Testis (tissue), 3 donors: Measurements from ENCODE around the gene SCFD2. TPM values are rescaled to one million over a fixed set of nuclear protein-coding genes. Genes with fewer than 3 reads are reported as not detected.
"Not testable (repeated sequence)": the region's sequence is repeated elsewhere in the genome, so short reads cannot be mapped to it uniquely, and the experiment has no call there.

ENCODE experiments used
- DNase-seq: peaks from one replicate; pipeline ENCODE4 v3.0.0-alpha.2; 2019
- H3K27ac ChIP-seq, 2 donors: fragments of 200-600 bp; sonication (generic); one replicate each; pipeline ENCODE4 v1.5.1; 2019
- H3K27me3 ChIP-seq: fragments of 200-600 bp; sonication (generic); one replicate; pipeline ENCODE4 v1.5.1; 2019
- H3K36me3 ChIP-seq: fragments of 200-600 bp; sonication (generic); one replicate; pipeline ENCODE4 v1.5.1; 2017; ENCODE audit warnings: low read depth; ENCODE audit errors: missing control alignments
- H3K4me1 ChIP-seq: fragments of 200-600 bp; sonication (generic); one replicate; pipeline ENCODE4 v1.5.1; 2019
- H3K4me3 ChIP-seq, 2 donors: fragments of 200-600 bp; sonication (generic); one replicate each; pipeline ENCODE4 v1.5.1; 2017 to 2019
- H3K9me3 ChIP-seq: fragments of 200-600 bp; sonication (generic); one replicate; pipeline ENCODE4 v1.5.1; 2017
- POLR2A ChIP-seq: fragments of 450-650 bp; IDR thresholded peaks from one replicate; pipeline ENCODE4 v1.6.1; 2017; ENCODE audit warnings: antibody characterized with exemption, mild to moderate bottlenecking, moderate library complexity
- WGBS, 2 donors: methylation state at CpG; one replicate each; pipeline ENCODE4 v1.1.5; 2018; 5-methylcytosine and 5-hydroxymethylcytosine counted together
- intact Hi-C: fragments of 100-400 bp; cut with DNase I; formaldehyde crosslinking; loops from one replicate; pipeline ENCODE4 v1.15.1; 2023; ENCODE audit warnings: low total_unique reads
- polyA plus RNA-seq: library from polyadenylated mRNA; stranded (reverse); fragments of 350-450 nt; fragmentation: Illumina TruSeq; extraction: RNeasy Lipid Tissue Mini Kit (QIAGEN cat#74804); gene quantifications from one replicate; pipeline ENCODE4 v1.2.3, GENCODE V29; 2014; ENCODE audit warnings: low read depth, low replicate concordance; ENCODE audit not compliant: insufficient read depth
- total RNA-seq, 2 donors: library from RNA; depleted of rRNA; stranded (reverse); fragments of >200 nt; gene quantifications; one replicate each; pipeline ENCODE4 v1.2.3, GENCODE V29; 2016
- TF ChIP-seq, protein P1 (sequence below), 3 experiments: fragments of 450-650 bp in 2 of 3; fragments of 200-600 bp in 1 of 3; sonication (generic) in 1 of 3; IDR thresholded peaks; one replicate each; pipeline ENCODE4 v1.5.1; 2016 to 2019; ENCODE audit warnings: antibody characterized with exemption in 3 of 3, mild to moderate bottlenecking in 2 of 3, moderate library complexity in 1 of 3

SCFD2 gene
- total and polyA plus RNA-seq, 3 donors from 2014 or later: 6.0 to 24.5 (median 21.3) TPM

GRCh38 chr4:53059256-53059655 lies 306.6 kb downstream of the SCFD2 start:
- Histone ChIP-seq H3K36me3 (no peaks in the 10 kb centered on the region), H3K27ac (peak overlapping the region in 1 of 2 donors; percentile 32), H3K27me3 (no peaks in the 10 kb centered on the region), H3K4me1 (no peaks in the 10 kb centered on the region), H3K4me3 (no peak overlapping the region), H3K9me3 (no peaks in the 10 kb centered on the region)
- intact Hi-C loops: no loop called here
- 56 to 74% methylated on average over 4 of the region's 4 CpGs for WGBS, 2 donors
- no peak for TF ChIP-seq POLR2A
- TF ChIP-seq, protein P1, sequence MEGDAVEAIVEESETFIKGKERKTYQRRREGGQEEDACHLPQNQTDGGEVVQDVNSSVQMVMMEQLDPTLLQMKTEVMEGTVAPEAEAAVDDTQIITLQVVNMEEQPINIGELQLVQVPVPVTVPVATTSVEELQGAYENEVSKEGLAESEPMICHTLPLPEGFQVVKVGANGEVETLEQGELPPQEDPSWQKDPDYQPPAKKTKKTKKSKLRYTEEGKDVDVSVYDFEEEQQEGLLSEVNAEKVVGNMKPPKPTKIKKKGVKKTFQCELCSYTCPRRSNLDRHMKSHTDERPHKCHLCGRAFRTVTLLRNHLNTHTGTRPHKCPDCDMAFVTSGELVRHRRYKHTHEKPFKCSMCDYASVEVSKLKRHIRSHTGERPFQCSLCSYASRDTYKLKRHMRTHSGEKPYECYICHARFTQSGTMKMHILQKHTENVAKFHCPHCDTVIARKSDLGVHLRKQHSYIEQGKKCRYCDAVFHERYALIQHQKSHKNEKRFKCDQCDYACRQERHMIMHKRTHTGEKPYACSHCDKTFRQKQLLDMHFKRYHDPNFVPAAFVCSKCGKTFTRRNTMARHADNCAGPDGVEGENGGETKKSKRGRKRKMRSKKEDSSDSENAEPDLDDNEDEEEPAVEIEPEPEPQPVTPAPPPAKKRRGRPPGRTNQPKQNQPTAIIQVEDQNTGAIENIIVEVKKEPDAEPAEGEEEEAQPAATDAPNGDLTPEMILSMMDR (IDR thresholded peaks at IDR 0.05): no peak
- DNase-seq: no peak

GRCh38 chr4:53057679-53058078 lies 308.2 kb downstream of the SCFD2 start:
- Histone ChIP-seq H3K27me3 (no peaks in the 10 kb centered on the region), H3K36me3 (no peaks in the 10 kb centered on the region), H3K9me3 (no peaks in the 10 kb centered on the region), H3K4me1 (no peaks in the 10 kb centered on the region), H3K4me3 (no peak overlapping the region), H3K27ac (no peak overlapping the region)
- TF ChIP-seq, protein P1 (IDR thresholded peaks at IDR 0.05): no peak
- TF ChIP-seq POLR2A: no peak
- intact Hi-C loops: no loop called here
- WGBS, 2 donors: 92 to 93% methylated on average over 3 of the region's 3 CpGs
- no peak for DNase-seq

- H3K4me3 ChIP-seq, H3K4me1 ChIP-seq, intact Hi-C loops, H3K27me3 ChIP-seq, H3K27ac ChIP-seq, H3K36me3 ChIP-seq, DNase-seq, H3K9me3 ChIP-seq: not testable (repeated sequence)
- WGBS, 2 donors: 82 to 91% methylated on average over 2 of the region's 2 CpGs
Measured at GRCh38 chr4:53057108-53057507, 308.8 kb downstream of the SCFD2 start.

DNA sequence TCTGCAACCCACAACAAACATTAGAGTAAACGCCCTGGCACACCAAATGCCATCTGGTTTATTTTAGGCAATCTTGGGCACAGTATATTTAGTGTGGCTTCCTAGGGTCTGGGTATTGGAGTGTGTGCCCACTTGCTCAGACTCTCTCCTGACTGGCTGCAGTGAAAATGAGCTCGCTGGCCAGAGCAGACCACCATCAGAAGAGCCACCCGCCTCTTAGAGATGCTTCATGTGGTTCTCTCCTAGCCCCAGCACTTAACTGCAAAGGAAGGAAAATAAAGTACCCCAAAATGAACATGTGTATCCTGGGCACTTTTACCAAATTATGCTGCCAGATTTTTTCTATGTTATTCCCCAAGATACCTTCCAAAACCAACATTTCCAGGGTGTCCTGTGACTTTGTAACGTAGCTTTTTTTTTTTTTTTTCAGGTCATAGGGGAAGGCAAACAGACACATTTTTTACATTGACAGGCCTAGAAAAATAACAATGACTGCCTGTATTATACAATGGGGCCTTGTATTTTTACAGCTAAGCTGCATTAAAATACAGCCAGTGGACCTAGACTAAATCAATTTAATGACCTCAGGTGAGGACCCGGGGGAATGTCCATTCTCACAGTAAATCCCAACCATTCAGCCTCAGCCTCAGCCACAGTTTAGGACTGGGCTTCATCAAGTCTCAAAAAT lies 310.0 kb downstream of the SCFD2 start:
- no peaks in the 10 kb centered on the region for H3K4me1 ChIP-seq
- no peak overlapping the region for H3K4me3 ChIP-seq
- intact Hi-C loops: no loop called here
- H3K27ac ChIP-seq: peak overlapping the region in 1 of 2 donors; percentile 23
- no peaks in the 10 kb centered on the region for H3K27me3 ChIP-seq
- WGBS, 2 donors: 75 to 82% methylated on average over 5 of the region's 5 CpGs
- no peak for DNase-seq
- no peaks in the 10 kb centered on the region for H3K36me3 ChIP-seq
- H3K9me3 ChIP-seq: no peaks in the 10 kb centered on the region
- TF ChIP-seq, protein P1 (IDR thresholded peaks at IDR 0.05): no peak
- TF ChIP-seq POLR2A: no peak

DNA sequence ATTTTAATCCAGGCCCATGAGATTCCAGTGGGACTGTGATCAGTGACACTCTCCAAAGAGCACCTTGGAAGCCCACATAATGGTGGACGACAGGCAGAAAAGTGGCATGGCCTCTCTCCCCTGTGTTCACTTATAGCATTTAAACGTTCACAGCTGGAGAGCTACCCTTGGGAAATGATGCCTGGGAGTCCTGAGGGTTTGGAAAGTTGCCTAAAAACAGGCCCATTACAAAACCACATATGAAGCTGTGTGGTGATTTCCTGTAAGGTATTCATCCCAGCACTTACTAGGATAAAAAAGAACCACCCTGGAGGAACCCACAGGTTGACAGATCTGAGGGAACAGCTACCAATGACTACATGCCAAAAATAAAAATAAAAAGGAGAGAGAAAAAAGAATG lies 310.6 kb downstream of the SCFD2 start:
- H3K27ac ChIP-seq: peak overlapping the region in 1 of 2 donors; percentile 23
- no peaks in the 10 kb centered on the region for H3K36me3 ChIP-seq
- DNase-seq: no peak
- no peaks in the 10 kb centered on the region for H3K27me3 ChIP-seq
- no peaks in the 10 kb centered on the region for H3K4me1 ChIP-seq
- no peaks in the 10 kb centered on the region for H3K9me3 ChIP-seq
- H3K4me3 ChIP-seq: no peak overlapping the region
- WGBS, 2 donors: 62% methylated on average over 2 of the region's 2 CpGs
- TF ChIP-seq POLR2A: no peak
- TF ChIP-seq, protein P1 (IDR thresholded peaks at IDR 0.05): no peak
- intact Hi-C loops: no loop called here
